CD4-positive, alpha-beta T cell treated with Interferon alpha-2 for 1 hour (primary cell): ENCODE measurements around the gene MSH3.
"Not testable (repeated sequence)": the region's sequence is repeated elsewhere in the genome, so short reads cannot be mapped to it uniquely, and the experiment has no call there.

ENCODE experiments used
- DNase-seq, 2 donors: peaks; one replicate each; pipeline ENCODE4 v3.0.0-alpha.2; 2020 to 2022

The MSH3 gene

DNA sequence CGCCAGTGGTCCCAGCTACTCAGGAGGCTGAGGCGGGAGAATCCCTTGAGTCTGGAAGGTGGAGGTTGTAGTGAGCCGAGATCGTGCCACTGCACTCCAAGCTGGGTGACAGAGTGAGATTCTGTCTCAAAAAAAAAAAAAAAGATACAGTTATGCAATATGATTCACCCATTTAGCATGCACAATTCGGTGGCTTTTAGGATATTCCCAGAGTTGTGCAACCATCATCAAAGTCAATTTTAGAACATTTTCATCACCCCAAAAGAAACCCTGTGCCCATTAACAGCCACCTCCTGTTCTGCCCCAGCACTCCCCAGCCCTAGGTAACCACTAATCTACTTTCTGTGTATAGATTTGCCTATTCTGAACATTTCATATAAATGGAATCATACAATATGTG is 4.7 kb downstream of the MSH3 start:
- no peak for DNase-seq

DNA sequence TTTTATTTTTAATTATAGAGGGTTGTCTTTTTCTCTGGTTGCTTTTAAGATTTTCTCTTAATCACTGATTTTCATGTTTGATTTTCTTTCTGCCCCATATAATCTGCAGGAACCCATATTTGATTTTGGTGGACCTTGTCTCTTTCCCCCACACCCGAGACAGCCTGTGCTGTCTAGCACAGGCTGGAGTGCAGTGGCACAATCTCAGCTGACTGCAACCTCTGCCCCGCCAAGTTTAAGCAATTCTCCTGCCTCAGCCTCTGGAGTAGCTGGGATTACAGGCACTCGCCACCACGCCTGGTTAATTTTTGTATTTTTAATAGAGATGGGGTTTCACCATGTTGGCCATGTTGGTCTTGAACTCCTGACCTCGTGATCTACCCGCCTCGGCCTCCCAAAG is 6.2 kb downstream of the MSH3 start:
- not testable (repeated sequence) for DNase-seq

DNA sequence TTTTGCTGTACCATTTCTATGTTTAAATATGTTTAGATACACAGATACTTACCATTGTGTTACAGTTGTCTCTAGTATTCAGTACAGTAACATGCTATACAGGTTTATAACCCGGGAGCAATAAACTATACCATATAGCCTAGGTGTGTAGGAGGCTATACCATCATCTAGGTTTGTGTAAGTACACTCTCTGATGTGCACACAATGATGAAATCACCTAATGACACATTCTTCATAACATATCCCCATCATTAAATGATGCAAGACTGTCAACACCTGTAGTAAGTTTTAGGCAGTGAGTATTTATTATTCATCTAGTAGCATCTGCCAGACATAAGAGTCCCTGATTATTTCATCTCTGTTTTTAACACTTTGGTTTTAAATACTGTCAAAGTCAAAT is 7.7 kb downstream of the MSH3 start:
- DNase-seq = no peak

DNA sequence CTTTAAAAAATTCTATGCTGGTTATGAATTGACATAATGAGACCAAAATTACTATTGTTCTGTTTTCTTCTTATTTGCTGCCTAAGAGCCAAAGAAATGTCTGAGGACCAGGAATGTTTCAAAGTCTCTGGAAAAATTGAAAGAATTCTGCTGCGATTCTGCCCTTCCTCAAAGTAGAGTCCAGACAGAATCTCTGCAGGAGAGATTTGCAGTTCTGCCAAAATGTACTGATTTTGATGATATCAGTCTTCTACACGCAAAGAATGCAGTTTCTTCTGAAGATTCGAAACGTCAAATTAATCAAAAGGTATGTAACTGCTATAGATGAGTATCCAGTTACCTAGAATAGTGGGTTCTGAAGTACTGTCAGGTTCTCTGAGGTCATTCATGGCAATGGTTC is 10.6 kb downstream of the MSH3 start:
- no peak for DNase-seq

DNA sequence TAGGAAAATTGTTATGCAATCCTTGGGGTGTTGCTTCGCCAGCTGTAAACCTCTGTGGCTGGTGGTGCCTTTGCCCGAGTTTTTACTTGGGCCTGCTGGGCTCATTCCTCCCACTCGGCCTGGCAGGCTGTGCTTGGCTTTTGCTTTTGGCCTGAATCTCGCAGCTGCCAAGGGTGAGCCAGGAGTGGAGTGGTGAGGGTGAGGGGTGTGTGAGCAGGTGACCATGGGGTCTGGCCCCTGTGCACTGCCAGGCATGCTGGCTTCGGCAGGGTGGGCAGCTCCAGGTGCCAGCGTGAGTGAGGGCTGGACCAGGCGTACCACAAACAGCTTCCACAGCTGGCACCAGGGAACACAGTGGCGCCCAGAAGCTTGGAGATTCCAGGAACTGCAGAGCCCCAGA is 12.9 kb downstream of the MSH3 start:
- DNase-seq = no peak

DNA sequence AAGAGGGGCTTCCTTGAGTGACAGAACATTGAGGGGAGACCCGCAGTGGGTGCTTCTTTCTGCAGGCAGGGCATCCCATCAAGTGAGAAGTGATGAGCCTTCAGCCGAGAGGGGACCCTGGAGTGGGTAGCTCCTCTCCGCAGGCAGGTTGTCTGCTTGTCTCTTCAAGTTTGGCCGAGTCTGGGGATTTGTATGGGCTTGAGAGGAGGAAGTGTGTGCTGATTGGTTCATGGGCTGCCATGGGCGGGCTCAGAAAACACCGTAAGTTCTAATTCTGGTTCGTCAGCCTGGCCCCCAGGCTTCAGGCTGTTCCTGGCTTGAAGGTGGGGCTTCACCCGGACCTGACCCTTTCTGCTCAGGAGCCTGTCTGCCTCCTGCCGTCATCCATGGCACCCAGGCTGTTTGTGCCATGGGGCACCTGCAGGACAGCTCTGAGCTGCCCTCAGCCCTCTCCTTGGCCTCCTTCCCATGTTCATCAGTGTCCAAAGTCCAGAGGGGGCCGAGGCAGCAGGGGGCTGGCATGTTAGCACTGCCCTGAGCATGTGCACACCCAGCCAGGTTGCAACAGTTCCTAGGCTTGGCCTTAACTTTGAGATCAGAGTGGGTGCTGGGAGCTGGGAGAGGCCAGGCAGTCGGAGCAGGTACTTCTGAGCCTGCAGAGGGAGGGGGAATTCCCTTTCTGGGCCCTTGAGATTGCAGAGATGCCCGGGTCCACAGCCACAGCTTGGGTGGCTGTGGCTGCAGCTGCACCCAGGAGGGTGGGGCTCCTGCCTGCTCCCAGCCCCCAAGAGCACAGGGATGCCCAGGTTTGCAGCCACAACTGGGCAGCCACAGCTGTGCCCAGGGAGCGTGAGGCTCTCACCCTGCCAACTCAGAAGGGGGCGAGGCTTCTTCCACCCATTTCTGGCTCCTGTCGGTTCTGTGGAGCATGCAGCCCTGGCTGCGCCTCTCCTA is 13.8 kb downstream of the MSH3 start:
- no peak for DNase-seq

DNA sequence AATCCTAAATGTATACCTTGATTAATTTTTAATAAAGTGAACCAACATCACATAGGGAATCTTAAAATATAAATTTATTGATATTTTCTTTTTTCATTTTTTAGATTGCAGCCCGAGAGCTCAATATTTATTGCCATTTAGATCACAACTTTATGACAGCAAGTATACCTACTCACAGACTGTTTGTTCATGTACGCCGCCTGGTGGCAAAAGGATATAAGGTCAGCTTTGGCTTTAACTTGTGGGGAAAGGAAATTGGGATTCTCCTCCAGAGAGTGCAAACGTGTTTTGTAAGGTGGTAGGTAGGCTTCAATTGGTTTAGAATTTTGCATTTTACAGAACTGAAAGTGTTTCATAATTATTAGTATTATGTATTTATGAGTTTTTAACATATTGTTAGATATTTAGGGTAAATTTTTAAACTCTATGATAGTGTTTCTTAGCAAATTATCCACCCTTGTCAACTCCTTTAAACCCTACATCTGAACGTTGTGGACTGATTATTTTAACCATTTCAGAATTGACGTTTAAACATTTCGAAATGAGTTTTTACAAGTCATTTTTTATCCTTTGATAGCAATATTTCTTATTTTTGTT is 17.8 kb downstream of the MSH3 start:
- peak; percentile 60 to 70 for DNase-seq

DNA sequence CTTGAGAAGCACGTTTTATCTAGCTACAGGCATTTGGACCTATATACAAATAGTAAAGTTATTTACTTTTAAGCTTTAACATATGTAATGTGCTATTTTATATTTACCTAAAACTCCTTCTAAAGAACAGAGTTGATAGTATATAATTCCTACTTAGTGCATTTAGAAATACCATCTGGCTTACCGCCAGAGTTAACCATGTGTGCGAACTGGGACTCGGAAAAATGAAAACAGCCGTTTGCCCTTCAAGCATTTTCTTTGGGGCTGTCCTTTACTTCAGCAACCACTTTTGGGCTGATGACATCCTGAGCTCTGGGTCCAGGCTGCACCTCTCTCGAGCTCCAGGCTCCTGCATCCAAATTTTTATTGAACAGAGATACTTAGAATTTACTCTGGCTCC is 22.3 kb downstream of the MSH3 start:
- DNase-seq = no peak

DNA sequence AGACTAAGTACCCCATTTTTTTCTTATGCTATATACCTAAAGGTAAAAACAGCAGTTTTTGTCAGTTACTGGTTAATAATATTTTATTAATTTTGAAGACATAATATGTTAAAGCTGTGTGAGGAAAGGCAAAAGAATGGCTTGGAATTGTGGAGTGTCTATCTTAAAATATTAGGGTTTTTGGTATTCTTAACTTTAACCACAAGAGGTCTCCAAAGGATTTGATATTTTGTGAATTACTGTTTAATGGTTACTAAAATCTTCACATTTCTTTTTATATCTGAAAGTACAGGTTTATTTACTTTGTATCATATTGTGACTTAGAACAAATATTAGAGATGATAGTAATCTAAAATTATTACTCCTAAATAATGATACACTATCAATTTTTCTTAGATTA is 32.3 kb downstream of the MSH3 start:
- DNase-seq = peak in 1 of 2 donors; percentile 46

DNA sequence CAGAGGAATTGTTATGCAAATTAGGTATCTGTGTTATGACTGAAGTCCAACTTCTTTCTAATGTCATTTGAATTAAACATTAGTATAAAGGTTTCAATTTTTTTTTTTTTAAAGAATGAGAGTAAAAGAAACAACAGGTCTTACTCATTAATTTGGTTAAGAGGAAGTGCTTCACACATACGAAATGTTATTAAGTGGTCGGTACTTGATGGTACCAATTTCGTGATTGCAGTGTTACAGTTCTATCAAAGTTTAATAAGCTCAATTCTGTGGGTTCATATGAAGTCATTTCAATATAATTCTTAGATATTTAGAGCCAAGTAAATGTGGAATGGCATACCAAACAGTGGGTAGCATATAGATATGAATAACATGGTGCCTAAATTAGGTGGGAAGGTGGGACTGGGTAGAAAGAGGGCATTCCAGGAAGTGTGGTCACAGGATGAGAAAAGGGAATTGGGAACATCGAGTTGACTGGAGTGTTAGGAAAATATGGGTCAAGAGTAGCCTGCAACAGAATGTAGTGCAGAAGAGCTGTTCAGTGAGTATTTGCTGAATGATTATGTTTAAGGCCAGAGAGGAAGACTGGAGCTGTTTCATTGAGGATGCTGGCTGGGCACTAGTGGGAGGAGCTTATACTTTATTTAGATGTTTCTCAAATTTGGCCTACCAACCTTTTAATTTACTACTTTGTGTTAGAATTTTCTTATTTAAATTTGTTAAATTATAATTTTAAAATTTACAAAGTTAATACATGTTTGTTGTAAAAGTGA is 34.4 kb downstream of the MSH3 start:
- no peak for DNase-seq

DNA sequence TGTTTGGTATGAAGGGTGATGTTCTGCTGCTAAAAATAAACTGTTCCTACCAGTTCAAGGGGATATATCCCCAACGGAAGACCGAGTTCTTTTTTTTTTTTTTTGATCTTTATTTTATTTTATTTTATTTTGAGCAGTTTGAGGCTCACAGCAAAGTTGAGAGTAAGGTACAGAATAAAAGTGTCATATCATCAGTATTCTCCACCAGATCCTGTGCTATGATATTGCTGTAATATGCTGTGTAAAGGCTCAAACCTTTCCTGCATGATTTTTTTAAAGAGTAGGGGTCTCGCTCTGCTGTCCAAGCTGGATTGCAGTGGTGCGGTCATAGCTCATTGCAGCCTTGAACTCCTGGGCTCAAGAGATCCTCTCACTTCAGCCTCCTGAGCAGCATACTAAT is 35.2 kb downstream of the MSH3 start:
- no peak for DNase-seq

DNA sequence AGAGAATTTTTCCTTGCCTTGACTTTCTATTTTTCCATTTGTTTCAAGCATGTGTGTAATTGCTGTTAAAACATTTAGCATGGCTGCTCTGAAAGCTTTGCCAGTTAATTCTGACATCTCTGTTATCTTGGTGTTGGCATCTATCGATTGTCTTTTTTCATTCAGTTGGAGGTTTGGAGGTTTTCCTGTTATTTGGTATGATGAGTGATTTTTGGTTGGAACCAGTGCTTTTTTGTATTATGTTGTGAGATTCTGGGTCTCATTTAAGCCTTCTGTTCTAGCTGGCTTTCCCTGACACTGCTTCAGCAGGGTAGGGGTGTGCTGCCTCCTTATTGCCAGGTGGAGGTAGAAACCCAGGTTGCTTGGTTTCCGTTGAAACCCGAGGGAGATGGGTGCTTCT is 41.2 kb downstream of the MSH3 start:
- no peak for DNase-seq

DNA sequence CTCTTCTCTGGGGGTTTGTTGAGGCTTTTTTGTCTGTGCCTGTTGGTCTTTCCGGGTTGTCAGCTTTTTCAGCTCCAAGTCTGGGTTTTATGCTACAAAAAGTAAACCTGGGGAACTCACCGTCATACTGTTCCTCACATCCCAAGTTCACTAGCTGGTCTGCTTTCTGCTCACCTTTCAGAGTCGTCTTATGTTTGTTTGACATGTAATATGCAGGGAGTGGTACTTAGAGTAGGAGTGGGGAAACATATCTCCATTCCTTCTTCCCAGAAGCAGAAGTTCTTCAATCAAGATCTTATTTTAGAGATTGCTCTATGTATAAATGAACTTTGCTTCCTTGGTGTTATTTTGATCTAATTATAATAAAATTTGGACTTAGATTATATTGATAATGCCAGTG is 42.0 kb downstream of the MSH3 start:
- DNase-seq = no peak

DNA sequence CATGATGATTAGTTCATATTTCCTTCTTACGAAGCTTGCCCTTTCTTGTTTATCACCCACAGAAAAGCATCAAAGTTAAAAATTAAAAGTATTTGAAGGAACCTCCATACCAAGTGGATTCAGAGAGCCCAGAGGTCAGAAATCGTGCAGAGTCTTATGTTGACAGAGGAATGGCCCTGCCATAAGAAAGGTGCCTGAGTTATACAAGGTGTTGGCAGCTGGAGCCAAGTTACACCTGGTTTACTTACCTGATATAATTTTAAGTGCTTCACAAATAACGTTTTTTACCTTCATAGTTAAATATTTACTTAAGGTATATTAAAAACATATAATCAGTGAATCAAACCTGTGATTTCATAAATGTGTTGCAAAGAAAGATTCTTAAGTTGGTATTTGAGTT is 42.6 kb downstream of the MSH3 start:
- DNase-seq = no peak

DNA sequence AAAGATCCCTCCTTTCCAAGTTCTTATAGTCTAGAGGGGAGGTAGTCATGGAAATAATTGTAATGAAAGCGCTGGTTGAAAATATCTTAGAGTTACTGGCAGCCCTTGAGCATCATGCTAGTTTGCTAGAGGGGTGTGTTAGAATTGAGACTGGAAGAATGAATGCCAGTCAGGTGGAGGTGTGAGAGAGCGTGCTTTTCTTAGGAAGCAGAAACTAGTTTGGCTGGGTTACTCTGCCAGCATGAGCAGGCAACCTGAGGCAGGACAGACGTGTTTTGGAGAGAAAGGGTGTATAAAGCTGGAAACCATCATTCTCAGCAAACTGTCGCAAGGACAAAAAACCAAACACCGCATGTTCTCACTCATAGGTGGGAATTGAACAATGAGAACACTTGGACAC is 43.9 kb downstream of the MSH3 start:
- no peak for DNase-seq

DNA sequence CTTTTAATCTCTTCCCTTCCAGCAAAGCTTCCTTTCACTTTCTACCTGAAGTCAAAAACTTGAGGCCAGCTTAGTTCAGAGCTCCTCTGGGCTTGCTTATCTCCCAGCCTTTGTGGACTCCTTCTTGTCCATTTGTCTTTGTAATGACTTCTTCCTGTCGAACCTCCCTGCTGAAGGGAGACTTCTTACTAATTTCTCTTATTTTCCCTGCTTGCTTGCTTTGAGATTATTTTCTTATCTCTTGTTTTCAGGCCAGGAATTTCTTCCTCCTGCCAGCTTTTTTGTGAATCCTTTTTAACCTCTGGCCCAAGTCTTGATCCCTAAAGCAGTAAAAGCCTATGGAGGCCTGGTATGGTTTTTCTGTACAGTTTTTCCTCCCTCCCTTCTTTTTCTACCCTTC is 47.1 kb downstream of the MSH3 start:
- DNase-seq = no peak

DNA sequence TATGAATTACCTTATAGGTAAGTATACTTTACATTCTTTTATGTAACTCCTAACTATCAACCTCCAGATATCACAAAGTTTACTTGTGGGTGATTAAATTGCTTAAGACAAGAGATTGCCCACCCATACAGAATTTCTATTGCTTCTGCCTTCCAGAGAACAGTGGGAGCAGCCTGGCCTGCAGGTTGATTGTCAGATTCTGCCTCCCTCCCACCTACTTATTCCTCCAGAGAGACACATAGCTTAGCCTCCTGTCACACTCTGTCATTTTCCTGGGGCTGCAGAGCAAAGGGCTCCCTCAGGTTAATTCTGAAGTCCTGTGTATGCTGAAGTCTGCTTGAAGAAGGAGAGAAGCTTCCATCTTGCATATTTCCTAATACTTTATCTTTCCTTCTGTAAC is 48.8 kb downstream of the MSH3 start:
- DNase-seq = no peak

DNA sequence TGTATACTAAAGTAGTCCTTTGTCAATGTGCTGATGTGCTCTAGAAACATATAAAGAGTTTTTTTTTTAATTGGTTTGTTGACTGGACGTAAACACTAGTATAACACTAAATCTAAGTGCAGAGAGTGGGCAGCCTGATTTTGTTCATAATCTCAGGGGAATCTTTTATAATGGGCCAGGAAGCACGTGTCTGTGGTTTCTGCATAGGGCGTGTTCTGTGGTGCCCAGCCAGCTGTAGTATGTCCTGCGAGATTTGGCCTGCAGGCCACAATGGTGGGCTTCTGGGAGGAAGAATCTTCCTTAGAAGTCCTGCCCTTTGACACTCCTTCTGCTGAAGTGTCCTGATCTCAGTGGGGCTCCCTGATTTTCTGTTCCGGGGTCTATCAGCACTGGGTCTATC is 49.3 kb downstream of the MSH3 start:
- DNase-seq = no peak

DNA sequence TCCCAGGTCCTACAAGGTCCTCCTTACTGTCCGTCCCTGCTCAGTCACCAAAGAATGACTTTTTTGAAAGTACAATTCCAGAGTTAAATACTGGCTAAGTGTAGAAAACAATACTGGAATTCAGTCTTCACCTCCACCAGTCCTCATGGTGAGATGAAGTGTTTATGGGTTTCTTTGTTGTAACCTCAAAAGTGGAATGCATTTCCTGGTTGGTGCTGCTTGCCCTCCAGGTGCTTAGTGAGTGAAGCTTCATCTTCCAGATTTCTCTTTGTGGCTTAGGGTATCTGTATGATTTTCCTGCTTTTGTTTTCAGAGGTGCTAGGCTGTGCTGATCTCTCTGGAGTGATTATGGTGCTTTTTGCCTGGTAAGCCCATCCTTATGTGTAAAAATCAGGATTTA is 49.8 kb downstream of the MSH3 start:
- DNase-seq = no peak

DNA sequence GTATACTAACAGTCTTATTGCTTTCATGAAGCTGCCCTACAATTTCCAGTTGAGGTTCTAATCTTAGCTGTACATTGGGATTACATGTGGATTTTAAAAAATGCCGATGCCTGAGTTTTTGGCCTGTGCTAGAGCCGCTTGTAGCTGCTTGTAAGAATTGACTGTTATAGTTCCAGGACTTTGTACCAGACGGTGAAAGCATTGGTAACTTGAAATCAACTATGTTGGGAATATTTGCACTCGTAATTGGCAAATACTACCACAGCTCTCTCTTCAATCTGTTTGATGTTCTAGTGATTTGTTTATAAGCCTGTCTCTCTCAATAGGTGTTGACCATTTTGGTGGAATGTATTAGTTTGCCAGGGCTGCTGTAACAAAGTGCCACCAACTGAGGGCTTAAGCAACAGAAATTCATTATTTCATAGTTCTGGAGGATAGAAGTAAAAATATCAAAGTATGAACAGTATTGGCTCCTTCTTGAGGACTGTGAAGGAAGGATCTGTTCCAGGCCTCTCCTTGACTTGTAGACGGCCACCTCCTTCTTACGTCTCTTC is 50.8 kb downstream of the MSH3 start:
- no peak for DNase-seq

DNA sequence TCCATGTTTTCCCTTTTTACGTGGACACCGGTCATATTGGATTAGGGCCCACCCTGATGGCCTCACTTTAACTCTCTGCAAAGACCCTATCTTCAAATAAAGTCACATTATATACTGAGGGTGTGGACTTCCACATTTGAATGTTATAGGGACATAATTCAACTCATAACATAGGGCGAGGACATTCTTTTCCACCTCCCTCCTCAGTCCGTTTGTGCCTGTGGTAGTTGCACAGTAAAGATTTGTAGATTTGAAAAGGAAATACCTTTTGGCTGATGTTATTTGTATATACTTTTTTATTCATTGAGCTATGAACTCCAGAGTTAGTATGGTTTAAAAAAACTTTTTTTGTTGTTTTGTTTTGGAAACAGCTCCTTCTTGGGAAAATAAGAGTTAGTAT is 51.3 kb downstream of the MSH3 start:
- no peak for DNase-seq

DNA sequence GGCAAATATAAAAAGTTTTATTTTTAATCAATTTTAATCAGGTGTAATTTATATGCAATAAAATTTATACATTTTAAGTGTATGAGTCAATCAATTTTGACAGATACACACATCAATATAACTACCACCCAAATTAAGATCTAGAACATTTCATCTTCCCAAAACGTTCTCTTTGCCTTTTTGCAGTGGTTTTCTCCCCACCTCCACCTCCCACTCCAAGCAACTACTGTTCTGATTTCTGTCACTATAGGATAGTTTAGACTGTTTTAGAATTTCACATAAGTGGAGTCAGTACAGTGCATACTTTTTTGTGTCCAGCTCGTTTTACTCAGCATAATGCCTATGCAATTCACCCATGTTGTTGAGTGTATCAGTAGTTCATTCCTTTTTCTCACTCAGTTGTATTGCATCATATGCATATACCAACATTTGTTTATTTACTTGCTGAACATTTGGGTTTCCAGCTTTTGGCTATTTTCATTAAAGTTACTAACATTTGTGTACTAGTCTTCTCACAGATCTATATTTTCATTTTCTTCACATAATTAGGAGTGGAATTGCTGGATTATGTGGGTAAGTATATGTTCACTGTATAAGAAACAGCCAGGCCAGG is 52.5 kb downstream of the MSH3 start:
- no peak for DNase-seq

DNA sequence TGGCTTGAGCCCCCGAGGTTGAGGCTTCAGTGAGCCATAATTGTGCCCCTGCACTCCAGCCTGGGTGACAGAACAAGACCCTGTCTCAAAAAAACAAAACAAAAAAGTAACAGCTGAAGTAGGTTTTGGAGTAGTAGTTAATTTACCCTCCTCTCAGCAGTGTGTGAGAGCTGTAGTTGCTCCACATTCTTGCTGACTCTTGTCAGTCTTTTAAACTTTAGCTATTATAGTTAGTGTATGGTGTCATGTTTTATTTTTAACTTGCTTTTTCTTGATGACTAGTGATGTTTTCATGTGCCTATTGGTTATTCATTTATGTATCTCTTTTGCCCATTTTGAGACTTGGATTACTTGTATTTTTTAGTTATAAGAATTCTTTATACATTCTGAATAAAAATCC is 53.2 kb downstream of the MSH3 start:
- DNase-seq = no peak
